NB4 (cell line): ENCODE results near the gene COBL.

Source experiments
- DNase-seq: peaks from one replicate; pipeline ENCODE4 v3.0.0; 2010; ENCODE audit warnings: low read depth
- H3K4me3 ChIP-seq: one replicate; pipeline ENCODE4 v1.5.1; 2011; ENCODE audit warnings: mild to moderate bottlenecking, low read depth, low read length, moderate library complexity
- CTCF ChIP-seq: IDR thresholded peaks from one replicate; pipeline ENCODE4 v1.5.1; 2012; ENCODE audit warnings: low read depth, low read length
- MAX ChIP-seq: IDR thresholded peaks from 2 replicates; pipeline ENCODE4 v1.6.1; 2011; ENCODE audit warnings: low read depth, low read length
- MYC ChIP-seq: IDR thresholded peaks from 2 replicates; pipeline ENCODE4 v1.6.1; 2011; ENCODE audit warnings: low read depth, low read length
- POLR2A ChIP-seq: IDR thresholded peaks from 2 replicates; pipeline ENCODE4 v1.6.1; 2011; ENCODE audit warnings: mild to moderate bottlenecking; ENCODE audit not compliant: insufficient read length; ENCODE audit errors: extremely low read depth

COBL gene

DNA sequence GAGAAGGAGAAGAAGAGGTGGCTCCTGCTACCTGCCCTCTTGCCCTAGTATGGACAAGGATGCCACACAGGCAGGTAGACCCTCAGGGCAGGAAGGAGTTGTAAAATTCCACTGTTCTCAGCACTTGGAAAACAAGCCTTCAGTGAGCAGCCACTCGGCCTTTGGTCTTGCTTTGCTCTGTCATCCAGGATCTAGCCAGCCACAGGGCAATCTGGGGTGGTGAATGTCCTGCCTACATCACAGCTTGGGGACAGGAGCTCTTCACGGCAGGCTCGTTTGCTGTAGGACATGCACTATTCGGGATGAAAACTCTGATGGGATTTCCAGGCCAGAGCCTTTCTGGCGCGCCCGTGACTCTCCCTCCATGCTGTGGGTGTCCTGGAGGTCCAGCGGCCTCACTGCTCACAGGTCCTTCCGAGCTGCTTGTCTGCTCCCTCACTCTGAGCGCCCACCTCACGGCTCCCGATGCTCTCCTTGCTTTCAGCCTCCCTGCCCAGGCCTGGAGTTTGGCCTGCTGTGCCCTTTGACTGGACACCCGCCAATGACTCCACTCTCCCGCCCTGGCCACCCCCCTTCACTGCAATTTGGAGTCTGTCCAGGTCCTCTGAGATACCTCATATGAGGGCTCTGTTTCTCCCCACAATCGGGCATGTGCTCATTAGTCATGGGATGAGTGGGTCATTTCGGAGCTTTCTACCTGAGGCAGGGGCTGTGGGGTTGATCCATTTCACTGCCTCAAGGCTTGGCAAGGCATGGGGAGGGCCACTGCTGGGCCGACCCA, 306.7 kb downstream of the COBL start:
- TF ChIP-seq POLR2A = no peak
- no peak for TF ChIP-seq MYC
- no peak for TF ChIP-seq MAX
- TF ChIP-seq CTCF = no peak
- DNase-seq = no peak

DNA sequence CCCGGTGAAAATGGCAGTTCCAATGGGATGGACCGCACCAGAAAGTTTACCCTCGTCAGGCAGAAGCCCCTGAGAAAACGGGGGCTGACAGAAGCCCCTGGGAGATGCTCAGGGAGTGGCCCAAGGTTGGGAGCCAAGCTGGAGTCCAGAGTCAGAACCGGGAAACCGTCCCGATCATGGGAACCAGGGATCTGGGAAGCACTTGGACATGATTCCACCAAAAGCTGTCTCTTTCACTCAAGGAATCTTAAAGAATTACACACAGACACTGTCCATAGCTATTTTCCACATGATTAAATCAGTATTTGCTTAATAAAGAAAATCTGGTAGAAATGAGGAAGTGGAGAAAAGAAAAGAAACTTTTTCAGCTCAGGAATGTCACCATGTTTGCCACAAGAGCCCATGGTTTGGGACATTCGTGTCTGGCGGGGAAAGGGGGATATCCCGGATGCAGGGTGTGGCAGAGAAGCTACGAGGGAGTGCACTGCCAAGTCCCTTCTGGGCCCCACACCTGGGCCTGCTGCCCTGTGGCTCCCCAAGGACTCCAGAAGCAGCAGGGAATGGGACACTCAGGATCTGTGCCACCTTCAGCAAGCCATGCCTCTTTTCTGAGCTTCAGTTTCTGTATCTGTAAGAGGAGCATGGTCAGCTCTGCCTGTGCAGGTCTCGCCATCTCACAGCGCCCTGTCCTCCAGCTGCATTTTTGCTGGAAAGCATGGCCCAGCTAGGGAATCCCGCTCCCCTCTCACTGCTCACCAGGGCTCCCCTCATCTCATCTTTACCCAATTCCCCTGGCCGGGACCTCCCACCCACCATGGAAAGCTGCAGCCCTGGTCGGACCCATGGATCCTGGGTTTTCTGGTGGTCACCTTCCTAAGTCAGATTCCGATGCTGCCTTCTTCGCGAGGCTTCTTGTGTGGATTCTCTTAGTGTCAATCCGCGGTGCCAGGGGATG, 308.8 kb downstream of the COBL start:
- no peak for TF ChIP-seq MAX
- TF ChIP-seq CTCF = no peak
- no peak for TF ChIP-seq MYC
- TF ChIP-seq POLR2A = no peak
- no peak for DNase-seq
- no peak overlapping the region for H3K4me3 ChIP-seq

More for the DNA sequence above, 306.7 kb downstream of the COBL start:
- H3K4me3 ChIP-seq = no peak overlapping the region

DNA sequence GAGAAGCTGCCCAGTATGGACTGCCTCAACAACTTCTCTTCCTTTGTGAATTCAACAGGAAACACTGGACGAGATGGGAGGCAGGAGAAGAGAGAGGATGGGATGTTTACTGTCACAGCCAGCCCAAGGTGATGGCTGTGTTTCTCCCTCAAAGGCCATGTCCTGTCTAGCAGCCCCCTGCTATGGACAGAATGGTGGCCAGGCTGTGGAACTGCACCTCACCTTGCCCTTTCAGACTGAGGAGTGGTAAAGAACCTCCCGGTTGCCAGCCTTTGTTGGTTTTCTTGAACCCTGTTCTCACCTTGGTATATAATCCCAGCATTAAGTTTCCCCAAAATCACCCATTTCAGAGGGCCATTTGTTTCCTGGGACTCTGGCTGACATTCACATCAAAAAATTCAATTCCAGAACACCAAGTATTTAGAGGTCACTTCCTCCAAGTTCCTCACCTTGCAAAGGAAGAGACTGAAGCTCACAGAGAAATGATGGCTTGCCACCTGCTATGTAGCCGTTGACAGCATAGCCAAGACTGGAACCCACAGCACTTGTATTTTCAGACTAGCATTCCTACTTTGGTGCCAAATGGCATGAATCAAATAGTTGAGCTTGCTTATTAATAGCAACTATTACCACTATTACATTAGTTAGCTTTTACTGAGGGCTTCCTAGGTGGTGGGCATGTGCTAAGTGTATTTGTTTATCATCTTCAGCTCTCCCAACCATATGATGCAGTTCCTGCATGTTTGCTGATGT, 309.9 kb downstream of the COBL start:
- no peak overlapping the region for H3K4me3 ChIP-seq
- DNase-seq = no peak
- TF ChIP-seq POLR2A (no peak), MAX (no peak), MYC (no peak), CTCF (no peak)

GRCh38 chr7:51005074-51005473, 311.5 kb downstream of the COBL start:
- TF ChIP-seq CTCF = no peak
- TF ChIP-seq MAX = no peak
- no peak for TF ChIP-seq MYC
- TF ChIP-seq POLR2A = no peak
- no peak for DNase-seq
- H3K4me3 ChIP-seq = no peak overlapping the region

- peak; percentile 34 for DNase-seq
- TF ChIP-seq POLR2A (no peak), MAX (no peak), CTCF (peak; percentile 21), MYC (no peak)
- H3K4me3 ChIP-seq = no peak overlapping the region
These were observed 315.7 kb downstream of the COBL start for GRCh38 chr7:51000956-51001355.
